HG02973 (cell line): ENCODE measurements around the gene CHAF1A.

Source experiments
- ATAC-seq: cut with Tn5 transposase; IDR thresholded peaks from one replicate; pipeline ENCODE4 v1.9.1; 2021; ENCODE audit warnings: moderate library complexity; ENCODE audit not compliant: unreplicated experiment

Gene CHAF1A

GRCh38 chr19:4431808-4432674, 29.6 kb downstream of the CHAF1A start:
- no peak for ATAC-seq

DNA sequence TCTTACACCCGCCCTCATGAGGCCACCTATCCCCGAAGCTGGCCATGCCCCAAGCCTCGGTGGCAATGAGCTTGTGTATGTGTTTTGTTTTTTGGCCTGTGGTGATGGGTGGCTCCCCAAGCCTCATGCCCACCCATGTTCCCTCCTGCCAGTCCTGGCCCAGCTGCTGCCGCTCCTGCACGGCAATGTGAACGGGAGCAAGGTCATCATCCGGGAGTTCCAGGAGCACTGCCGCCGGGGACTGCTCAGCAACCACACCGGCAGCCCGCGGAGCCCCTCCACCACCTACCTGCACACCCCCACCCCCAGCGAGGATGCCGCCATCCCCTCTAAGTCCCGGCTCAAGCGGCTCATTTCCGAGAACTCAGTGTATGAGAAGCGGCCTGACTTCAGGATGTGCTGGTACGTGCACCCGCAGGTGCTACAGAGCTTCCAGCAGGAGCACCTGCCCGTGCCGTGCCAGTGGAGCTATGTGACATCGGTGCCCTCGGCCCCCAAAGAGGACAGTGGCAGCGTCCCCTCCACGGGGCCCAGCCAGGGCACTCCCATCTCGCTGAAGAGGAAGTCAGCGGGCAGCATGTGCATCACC, 30.6 kb downstream of the CHAF1A start:
- no peak for ATAC-seq

DNA sequence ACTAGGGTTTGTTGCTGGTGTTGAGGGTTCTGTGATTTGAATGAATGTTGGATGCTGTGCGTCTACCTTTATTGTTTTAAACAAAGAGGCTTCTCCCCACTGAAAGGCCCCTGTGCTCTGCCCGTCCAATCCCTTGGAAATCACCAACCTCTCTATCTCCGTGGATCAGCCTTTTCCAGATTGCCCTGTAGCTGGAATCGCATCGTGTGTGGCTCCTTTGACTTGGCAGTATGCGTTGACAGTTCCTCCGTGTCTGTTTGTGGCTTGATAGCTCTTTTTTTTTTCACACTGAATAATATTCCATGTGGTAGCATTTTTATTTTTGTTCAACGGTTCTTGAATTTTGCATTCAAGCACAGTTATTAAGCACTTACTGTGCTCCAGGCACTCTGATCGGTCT, 32.0 kb downstream of the CHAF1A start:
- no peak for ATAC-seq

DNA sequence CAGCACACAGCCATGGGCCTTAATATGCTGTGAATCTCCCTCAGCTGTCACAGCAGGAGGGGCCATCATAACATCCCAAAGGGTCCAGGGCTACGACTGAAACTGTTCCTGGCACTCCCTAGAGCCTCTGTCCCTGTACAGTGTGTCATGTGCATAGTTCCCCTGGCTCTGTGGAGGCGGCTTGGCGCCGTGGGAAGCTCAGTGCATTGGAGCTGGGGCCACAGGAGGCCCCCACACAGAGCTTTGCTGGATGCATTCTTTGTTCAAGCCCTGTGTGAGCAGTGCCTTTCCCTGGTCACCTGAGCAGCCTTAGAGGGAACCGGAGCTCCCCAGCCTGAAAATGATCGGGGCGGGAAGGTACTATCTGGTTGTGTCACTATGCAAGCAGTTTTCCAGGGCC, 33.8 kb downstream of the CHAF1A start:
- no peak for ATAC-seq

- ATAC-seq = no peak
Observed at GRCh38 chr19:4437103-4437502, 34.7 kb downstream of the CHAF1A start.

DNA sequence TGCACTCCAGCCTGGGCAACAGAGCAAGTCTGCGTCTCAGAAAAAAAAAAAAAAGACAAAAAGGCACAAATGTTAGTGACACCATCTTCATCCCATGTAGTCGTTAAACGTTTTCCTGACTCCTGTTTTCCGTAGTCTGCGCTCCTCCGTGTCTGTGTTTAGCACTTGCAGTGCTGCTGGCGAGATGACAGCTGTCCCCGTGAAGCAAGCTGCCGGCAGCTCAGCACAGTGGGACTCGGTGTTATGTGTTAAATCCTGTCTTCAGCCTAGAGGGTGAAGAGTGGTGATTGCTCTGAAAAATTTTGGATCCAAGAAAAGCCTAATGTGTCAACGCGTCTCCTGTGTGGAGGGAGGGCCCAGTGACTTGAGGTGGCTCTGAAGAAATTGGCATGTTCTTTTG, 36.8 kb downstream of the CHAF1A start:
- no peak for ATAC-seq

DNA sequence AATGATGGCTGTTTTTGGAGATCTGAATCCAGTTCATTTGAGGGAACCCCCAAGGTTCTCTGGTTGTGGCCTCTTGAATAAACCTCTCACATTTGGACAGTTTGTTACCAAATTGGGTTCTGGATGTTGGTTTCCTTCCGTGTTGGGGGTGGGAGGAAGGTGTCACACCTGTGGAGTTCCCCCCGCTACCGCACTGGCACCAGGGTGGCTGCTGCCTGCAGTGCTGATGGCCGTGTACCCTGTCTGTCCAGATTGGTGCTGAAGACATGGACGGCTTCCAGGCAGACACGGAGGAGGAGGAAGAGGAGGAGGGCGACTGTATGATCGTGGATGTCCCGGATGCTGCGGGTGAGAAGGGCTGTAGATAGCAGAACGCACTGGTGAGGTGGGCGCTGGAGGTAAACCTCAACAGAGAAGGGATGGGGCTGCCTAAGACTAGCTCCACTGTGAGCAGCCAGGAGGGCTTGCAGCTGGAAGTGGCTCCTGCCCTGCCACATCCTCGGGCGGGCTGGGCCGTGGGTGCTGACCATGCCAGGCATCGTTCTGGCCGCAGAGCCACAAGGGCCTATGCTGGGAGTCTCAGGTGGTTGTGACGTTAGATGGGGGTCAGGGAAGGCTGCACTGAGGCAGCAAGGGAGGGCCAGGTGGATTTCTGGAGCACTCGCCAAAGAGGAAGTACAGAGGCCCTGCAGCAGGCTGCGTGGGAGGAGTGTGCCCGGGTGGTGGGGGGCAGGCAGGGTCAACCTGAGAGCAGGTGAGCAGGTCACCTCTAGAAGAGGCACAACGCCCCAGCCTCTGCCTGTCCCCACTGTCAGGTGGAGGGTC, 39.8 kb downstream of the CHAF1A start:
- no peak for ATAC-seq

DNA sequence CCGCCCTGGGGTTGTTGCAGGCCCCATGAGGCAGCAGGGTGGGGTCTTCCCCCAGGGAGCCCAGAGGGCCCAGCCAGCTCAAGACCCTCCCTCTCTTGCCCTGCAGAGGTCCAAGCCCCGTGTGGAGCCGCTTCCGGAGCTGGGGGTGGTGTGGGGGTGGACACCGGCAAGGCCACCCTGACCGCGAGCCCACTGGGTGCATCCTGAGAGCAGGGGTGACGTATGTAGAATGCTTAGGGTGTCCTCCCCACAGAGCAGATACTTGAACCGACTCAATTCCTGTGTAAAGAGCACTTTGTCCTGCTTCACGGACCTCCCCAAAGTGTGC, 40.3 kb downstream of the CHAF1A start:
- no peak for ATAC-seq

DNA sequence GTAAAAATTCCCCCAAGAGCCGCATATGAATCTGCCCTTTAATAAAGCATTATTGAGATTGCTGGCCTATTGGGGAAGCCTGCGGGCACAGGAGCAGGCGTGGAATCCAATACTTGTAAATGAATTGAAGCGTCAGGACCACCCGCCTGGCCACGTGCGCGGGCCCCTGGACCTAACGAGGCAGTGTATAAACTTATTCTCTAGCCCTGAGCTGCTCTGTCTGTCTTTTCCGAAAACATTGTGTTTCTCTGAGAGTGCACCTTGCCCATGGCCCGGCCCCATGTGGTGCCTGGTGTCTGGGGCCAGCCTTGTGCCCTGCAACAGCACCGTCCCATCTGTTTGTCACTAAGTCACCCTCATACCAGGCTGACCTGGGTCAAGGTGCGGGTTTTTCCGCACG, 40.7 kb downstream of the CHAF1A start:
- ATAC-seq = no peak

GRCh38 chr19:4443966-4444764, 41.7 kb downstream of the CHAF1A start:
- ATAC-seq = no peak

GRCh38 chr19:4444765-4445741, 42.6 kb downstream of the CHAF1A start:
- ATAC-seq = no peak

GRCh38 chr19:4445963-4446703, 43.7 kb downstream of the CHAF1A start:
- no peak for ATAC-seq

DNA sequence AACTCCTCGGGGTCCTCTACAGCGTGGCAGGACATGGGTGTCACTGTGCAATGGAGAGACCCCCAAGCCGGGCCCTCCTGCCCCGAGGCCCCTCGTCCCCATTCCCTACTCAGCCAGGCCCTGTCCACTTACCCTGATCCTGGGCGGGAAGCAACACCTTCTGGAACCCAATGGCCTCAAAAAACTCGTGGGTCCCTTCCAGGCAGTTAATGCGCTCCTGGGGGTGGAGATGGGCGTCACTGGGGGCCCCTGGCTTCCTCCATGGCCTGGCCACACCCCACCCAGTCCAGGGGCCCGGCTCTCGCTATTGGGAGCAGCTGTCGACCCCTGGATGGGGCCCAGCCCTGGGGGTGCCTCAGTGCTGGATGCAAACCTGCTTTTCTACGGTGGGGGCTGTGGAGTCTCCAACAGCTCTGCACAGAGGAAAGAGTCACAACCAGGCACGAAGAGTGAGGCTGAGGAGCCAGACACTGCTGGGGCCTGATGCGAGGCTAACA, 44.3 kb downstream of the CHAF1A start:
- no peak for ATAC-seq

DNA sequence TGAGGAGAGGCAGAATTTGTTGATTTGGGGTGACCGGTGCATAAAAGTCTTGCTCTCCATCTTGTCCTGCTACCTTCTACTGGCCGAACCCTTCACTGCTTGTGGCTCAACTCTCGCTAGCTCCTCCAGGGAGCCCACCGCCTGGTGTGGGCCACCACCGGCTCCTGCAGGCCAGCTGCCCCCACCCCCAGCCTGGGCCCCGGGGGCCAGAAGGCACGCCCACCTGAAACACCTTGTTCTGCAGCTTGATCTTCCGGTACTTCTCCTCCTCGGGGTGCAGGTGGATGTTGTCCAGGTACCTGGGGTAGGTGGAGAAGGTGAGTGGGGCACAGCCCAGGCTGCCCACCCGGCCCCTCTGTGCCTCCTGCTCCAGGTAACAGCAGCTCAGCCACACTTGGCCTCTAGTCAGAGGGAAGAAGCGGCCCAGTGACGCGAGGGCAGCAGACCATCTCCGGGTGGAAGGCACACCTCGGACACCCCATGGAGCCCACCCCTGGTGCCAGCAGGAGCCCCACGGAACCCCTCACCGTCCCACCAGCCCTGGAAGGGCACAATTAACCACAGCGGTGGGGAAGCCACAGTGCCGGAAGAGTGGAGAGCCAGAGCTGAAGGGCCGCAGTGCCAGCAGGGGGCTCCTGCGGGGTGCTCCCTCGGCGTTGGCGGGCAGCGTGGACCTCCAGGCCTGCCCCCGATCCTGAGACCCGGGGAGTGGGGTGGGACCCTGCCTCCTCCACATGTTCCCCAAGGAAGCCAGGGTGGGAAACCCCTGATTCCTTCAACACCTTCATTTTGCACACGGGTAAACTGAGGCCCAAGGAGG, 45.1 kb downstream of the CHAF1A start:
- no peak for ATAC-seq

GRCh38 chr19:4448147-4448985, 45.9 kb downstream of the CHAF1A start:
- ATAC-seq = no peak

- no peak for ATAC-seq
Observed at GRCh38 chr19:4449022-4449638, 46.7 kb downstream of the CHAF1A start.

DNA sequence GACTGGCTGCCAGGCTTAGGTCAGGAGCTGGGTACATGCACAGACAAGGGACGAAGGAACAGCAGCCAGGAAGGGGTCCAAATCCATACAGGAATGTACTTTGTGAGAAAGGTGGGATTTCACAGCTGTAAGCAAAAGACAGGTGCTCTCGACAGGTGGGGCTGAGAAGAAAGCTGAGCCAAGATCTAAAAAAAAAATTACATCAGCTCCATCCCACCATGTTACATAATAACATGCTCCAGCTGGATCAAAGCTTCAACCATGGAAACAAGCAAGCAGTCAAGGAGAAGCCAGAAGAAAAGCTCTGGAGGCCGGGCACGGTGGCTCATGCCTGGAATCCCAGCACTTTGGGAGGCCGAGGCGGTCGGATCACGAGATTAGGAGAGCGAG, 47.2 kb downstream of the CHAF1A start:
- ATAC-seq = no peak
